ENCODE measurements around the gene CDY2A. TPM values are rescaled to one million over a fixed set of nuclear protein-coding genes. Genes with fewer than 3 reads are reported as not detected.
"Not testable (repeated sequence)": the region's sequence is repeated elsewhere in the genome, so short reads cannot be mapped to it uniquely, and the experiment has no call there.

The CDY2A gene
- not detected for total RNA-seq
- polyA plus RNA-seq = not detected
- long read RNA-seq, donor 1 = 0 reads
- long read RNA-seq, donor 2 = 0 reads
- long read RNA-seq, donor 3 = 0 reads

- intact Hi-C loops (cut with DNase I) = not testable (repeated sequence)
Observed at GRCh38 chrY:18025487-18025886, at the start of gene CDY2A. TSS of gene CDY2A (plus strand) at chrY:18025787. CDS start at chrY:18026115, 328 bp downstream.

GRCh38 chrY:17997586-17997985 lies 28.0 kb upstream of the CDY2A start:
- H3K27ac ChIP-seq; DNase-seq; H3K27me3 ChIP-seq; H3K4me3 ChIP-seq; H3K4me1 ChIP-seq (ENCODE audit: insufficient read depth); intact Hi-C loops (cut with DNase I); H3K36me3 ChIP-seq; H3K9me3 ChIP-seq: not testable (repeated sequence)
- WGBS, 3 donors = no CpG with 5 or more reads among the region's 3 CpGs

More at GRCh38 chrY:18025487-18025886, at the start of gene CDY2A:
- DNase-seq; H3K27ac ChIP-seq; H3K9me3 ChIP-seq; H3K4me1 ChIP-seq (ENCODE audit: insufficient read depth); H3K36me3 ChIP-seq; H3K4me3 ChIP-seq; H3K27me3 ChIP-seq: not testable (repeated sequence)
- WGBS, 3 donors = no CpG with 5 or more reads among the region's 2 CpGs

GRCh38 chrY:17998266-17998665 lies 27.3 kb upstream of the CDY2A start:
- H3K9me3 ChIP-seq; DNase-seq; H3K4me1 ChIP-seq (ENCODE audit: insufficient read depth); H3K27me3 ChIP-seq; H3K4me3 ChIP-seq; H3K36me3 ChIP-seq; H3K27ac ChIP-seq; intact Hi-C loops (cut with DNase I): not testable (repeated sequence)
- no CpG with 5 or more reads among the region's 2 CpGs for WGBS, 3 donors

- H3K4me1 ChIP-seq (ENCODE audit: insufficient read depth); DNase-seq; H3K9me3 ChIP-seq; H3K4me3 ChIP-seq; H3K27ac ChIP-seq; H3K36me3 ChIP-seq; H3K27me3 ChIP-seq; intact Hi-C loops (cut with DNase I): not testable (repeated sequence)
- WGBS, 3 donors = no CpG with 5 or more reads among the region's 2 CpGs
Observed at GRCh38 chrY:18023897-18024296, 1.7 kb upstream of the CDY2A start.

- H3K4me3 ChIP-seq; H3K36me3 ChIP-seq; DNase-seq; H3K27ac ChIP-seq; H3K27me3 ChIP-seq; H3K9me3 ChIP-seq; H3K4me1 ChIP-seq (ENCODE audit: insufficient read depth); intact Hi-C loops (cut with DNase I): not testable (repeated sequence)
- WGBS, 3 donors = no CpG with 5 or more reads among the region's 1 CpG
Observed at GRCh38 chrY:18028845-18029244, 3.3 kb downstream of the CDY2A start.

- H3K27me3 ChIP-seq; H3K9me3 ChIP-seq; H3K4me1 ChIP-seq (ENCODE audit: insufficient read depth); H3K36me3 ChIP-seq; H3K4me3 ChIP-seq; DNase-seq; H3K27ac ChIP-seq; intact Hi-C loops (cut with DNase I): not testable (repeated sequence)
- no CpG with 5 or more reads among the region's 3 CpGs for WGBS, 3 donors
Observed at GRCh38 chrY:18030178-18030577, 4.6 kb downstream of the CDY2A start.

- H3K9me3 ChIP-seq; DNase-seq; H3K27ac ChIP-seq; H3K4me1 ChIP-seq (ENCODE audit: insufficient read depth); H3K36me3 ChIP-seq; H3K27me3 ChIP-seq; intact Hi-C loops (cut with DNase I); H3K4me3 ChIP-seq: not testable (repeated sequence)
- no CpG with 5 or more reads among the region's 3 CpGs for WGBS, 3 donors
Observed at GRCh38 chrY:18034100-18034814, 8.7 kb downstream of the CDY2A start.

- H3K36me3 ChIP-seq; DNase-seq; H3K4me3 ChIP-seq; H3K27ac ChIP-seq; H3K27me3 ChIP-seq; intact Hi-C loops (cut with DNase I); H3K9me3 ChIP-seq; H3K4me1 ChIP-seq (ENCODE audit: insufficient read depth): not testable (repeated sequence)
- WGBS, 3 donors = no CpG with 5 or more reads among the region's 3 CpGs
Observed at GRCh38 chrY:18034864-18035263, 9.3 kb downstream of the CDY2A start.

- WGBS, 3 donors = no CpG with 5 or more reads among the region's 3 CpGs
- H3K36me3 ChIP-seq; H3K4me3 ChIP-seq; H3K27ac ChIP-seq; DNase-seq; H3K9me3 ChIP-seq; H3K4me1 ChIP-seq (ENCODE audit: insufficient read depth); H3K27me3 ChIP-seq; intact Hi-C loops (cut with DNase I): not testable (repeated sequence)
Observed at GRCh38 chrY:18044990-18045389, 19.4 kb downstream of the CDY2A start.

GRCh38 chrY:18048149-18049040 lies 22.8 kb downstream of the CDY2A start:
- no CpG with 5 or more reads among the region's 10 CpGs for WGBS, 3 donors
- H3K4me1 ChIP-seq (ENCODE audit: insufficient read depth); intact Hi-C loops (cut with DNase I); H3K27ac ChIP-seq; H3K4me3 ChIP-seq; H3K9me3 ChIP-seq; DNase-seq; H3K27me3 ChIP-seq; H3K36me3 ChIP-seq: not testable (repeated sequence)

- intact Hi-C loops (cut with DNase I); H3K27me3 ChIP-seq; DNase-seq; H3K9me3 ChIP-seq; H3K27ac ChIP-seq; H3K4me1 ChIP-seq (ENCODE audit: insufficient read depth); H3K4me3 ChIP-seq; H3K36me3 ChIP-seq: not testable (repeated sequence)
- WGBS, 3 donors = no CpG with 5 or more reads among the region's 4 CpGs
Observed at GRCh38 chrY:18049061-18049460, 23.5 kb downstream of the CDY2A start.

GRCh38 chrY:18056473-18056872 lies 30.9 kb downstream of the CDY2A start:
- H3K4me3 ChIP-seq; intact Hi-C loops (cut with DNase I); H3K4me1 ChIP-seq (ENCODE audit: insufficient read depth); H3K27me3 ChIP-seq; H3K9me3 ChIP-seq; DNase-seq; H3K36me3 ChIP-seq; H3K27ac ChIP-seq: not testable (repeated sequence)
- no CpG with 5 or more reads among the region's 3 CpGs for WGBS, 3 donors
